ENCODE measurements around the gene C1orf159. TPM values are rescaled to one million over a fixed set of nuclear protein-coding genes. Genes with fewer than 3 reads are reported as not detected.
"Not testable (repeated sequence)": the region's sequence is repeated elsewhere in the genome, so short reads cannot be mapped to it uniquely, and the experiment has no call there.

The C1orf159 gene
- total and polyA plus RNA-seq, 4 donors: 3.9 to 7.0 (median 4.7) TPM

- no peak for DNase-seq (ENCODE audit: low spot score)
These were observed 17.0 kb downstream of the C1orf159 start for GRCh38 chr1:1098681-1099421.

GRCh38 chr1:1096136-1096535 is 19.8 kb downstream of the C1orf159 start:
- H3K27me3 ChIP-seq (ENCODE audit: control insufficient read depth in 4 of 4, insufficient read depth in 4 of 4, low read length in 3 of 4); H3K9me3 ChIP-seq (ENCODE audit: control insufficient read depth in 4 of 4, low read length in 3 of 4); DNase-seq (ENCODE audit: low spot score); H3K4me3 ChIP-seq (ENCODE audit: low read depth in 1 of 3, low read length in 3 of 3); H3K9ac ChIP-seq (ENCODE audit: low read depth in 1 of 2, low read length in 2 of 2); H3K27ac ChIP-seq (ENCODE audit: low read depth in 1 of 2, low read length in 2 of 2); H3K36me3 ChIP-seq (ENCODE audit: control insufficient read depth in 4 of 4, insufficient read depth in 3 of 4, low read depth in 1 of 4, low read length in 3 of 4); H3K4me1 ChIP-seq (ENCODE audit: control insufficient read depth in 4 of 4, insufficient read depth in 4 of 4, low read length in 3 of 4): not testable (repeated sequence)
- WGBS: 96% methylated on average over 5 of the region's 5 CpGs

More at GRCh38 chr1:1098681-1099421, 17.0 kb downstream of the C1orf159 start:
- H3K9me3 ChIP-seq (ENCODE audit: control insufficient read depth in 4 of 4, low read length in 3 of 4): no peaks in the 10 kb centered on the region
- H3K27me3 ChIP-seq (ENCODE audit: control insufficient read depth in 4 of 4, insufficient read depth in 4 of 4, low read length in 3 of 4): no peaks in the 10 kb centered on the region
- no peak overlapping the region for H3K4me3 ChIP-seq (ENCODE audit: low read depth in 1 of 3, low read length in 3 of 3)
- no peak overlapping the region for H3K9ac ChIP-seq (ENCODE audit: low read depth in 1 of 2, low read length in 2 of 2)
- H3K4me1 ChIP-seq (ENCODE audit: control insufficient read depth in 4 of 4, insufficient read depth in 4 of 4, low read length in 3 of 4): no peaks in the 10 kb centered on the region
- TF ChIP-seq RXRA (IDR thresholded peaks at IDR 0.05) (no peak), SP1 (IDR thresholded peaks at IDR 0.05) (no peak), CTCF (IDR thresholded peaks at IDR 0.05; ENCODE audit: low read depth, low read length, missing input control) (no peak), NR2F2 (IDR thresholded peaks at IDR 0.05) (no peak), HNF4G (IDR thresholded peaks at IDR 0.05) (no peak), EGR1 (IDR thresholded peaks at IDR 0.05; ENCODE audit: low read depth in 2 of 2) (no peak), GABPA (IDR thresholded peaks at IDR 0.05 in 1 of 2, conservative IDR thresholded peaks at IDR 0.05 in 1 of 2) (no peak), TAF1 (conservative IDR thresholded peaks at IDR 0.05) (no peak), FOXA2 (IDR thresholded peaks at IDR 0.05) (no peak), JUND (IDR thresholded peaks at IDR 0.05) (no peak)
- no peak overlapping the region for H3K27ac ChIP-seq (ENCODE audit: low read depth in 1 of 2, low read length in 2 of 2)
- H3K36me3 ChIP-seq (ENCODE audit: control insufficient read depth in 4 of 4, insufficient read depth in 3 of 4, low read depth in 1 of 4, low read length in 3 of 4): no peaks in the 10 kb centered on the region
- WGBS: 90% methylated on average over 18 of the region's 18 CpGs

GRCh38 chr1:1094981-1095380 is 20.9 kb downstream of the C1orf159 start:
- 97% methylated on average over 7 of the region's 7 CpGs for WGBS
- H3K9ac ChIP-seq (ENCODE audit: low read depth in 1 of 2, low read length in 2 of 2): no peak overlapping the region
- no peaks in the 10 kb centered on the region for H3K4me1 ChIP-seq (ENCODE audit: control insufficient read depth in 4 of 4, insufficient read depth in 4 of 4, low read length in 3 of 4)
- H3K27me3 ChIP-seq (ENCODE audit: control insufficient read depth in 4 of 4, insufficient read depth in 4 of 4, low read length in 3 of 4): no peaks in the 10 kb centered on the region
- no peak overlapping the region for H3K27ac ChIP-seq (ENCODE audit: low read depth in 1 of 2, low read length in 2 of 2)
- H3K9me3 ChIP-seq (ENCODE audit: control insufficient read depth in 4 of 4, low read length in 3 of 4): no peaks in the 10 kb centered on the region
- H3K4me3 ChIP-seq (ENCODE audit: low read depth in 1 of 3, low read length in 3 of 3): no peak overlapping the region
- H3K36me3 ChIP-seq (ENCODE audit: control insufficient read depth in 4 of 4, insufficient read depth in 3 of 4, low read depth in 1 of 4, low read length in 3 of 4): no peaks in the 10 kb centered on the region
- no peak for DNase-seq (ENCODE audit: low spot score)
- no peak for TF ChIP-seq CTCF (IDR thresholded peaks at IDR 0.05; ENCODE audit: low read depth, low read length, missing input control)
- TF ChIP-seq GABPA (IDR thresholded peaks at IDR 0.05 in 1 of 2, conservative IDR thresholded peaks at IDR 0.05 in 1 of 2): no peak
- TF ChIP-seq FOXA1 (IDR thresholded peaks at IDR 0.05): no peak
- TF ChIP-seq YY1 (IDR thresholded peaks at IDR 0.05): no peak
- no peak for TF ChIP-seq RXRA (IDR thresholded peaks at IDR 0.05)
- TF ChIP-seq SP1 (IDR thresholded peaks at IDR 0.05): no peak
- TF ChIP-seq EGR1 (IDR thresholded peaks at IDR 0.05; ENCODE audit: low read depth in 2 of 2): no peak
- no peak for TF ChIP-seq REST (IDR thresholded peaks at IDR 0.05)
- no peak for TF ChIP-seq HNF4G (IDR thresholded peaks at IDR 0.05)
- no peak for TF ChIP-seq MAX (IDR thresholded peaks at IDR 0.05)

Measured in liver (tissue), 9 donors.